GM19023 (cell line): ENCODE results near the gene ENTPD8.

Experiments
- ATAC-seq: cut with Tn5 transposase; IDR thresholded peaks from one replicate; pipeline ENCODE4 v1.9.1; 2021; ENCODE audit warnings: mild to moderate bottlenecking, moderate library complexity; ENCODE audit not compliant: unreplicated experiment

The ENTPD8 gene

GRCh38 chr9:137441289-137441934, at the start of gene ENTPD8:
Gene ENTPD8, minus strand, starts transcription at chr9:137441357. Its CDS starts 3,072 bp downstream, at chr9:137438285.
- no peak for ATAC-seq

GRCh38 chr9:137490532-137491186, 49.5 kb upstream of the ENTPD8 start:
- no peak for ATAC-seq

- ATAC-seq = no peak
These were observed 47.7 kb upstream of the ENTPD8 start for GRCh38 chr9:137488906-137489305.

GRCh38 chr9:137488327-137488653, 47.1 kb upstream of the ENTPD8 start:
- ATAC-seq = no peak

- ATAC-seq = no peak
These were observed 46.5 kb upstream of the ENTPD8 start for GRCh38 chr9:137487454-137488326.

GRCh38 chr9:137486545-137487453, 45.6 kb upstream of the ENTPD8 start:
- ATAC-seq = no peak

GRCh38 chr9:137486141-137486490, 45.0 kb upstream of the ENTPD8 start:
- no peak for ATAC-seq

- ATAC-seq = no peak
These were observed 44.4 kb upstream of the ENTPD8 start for GRCh38 chr9:137485343-137486140.

- ATAC-seq = no peak
These were observed 43.6 kb upstream of the ENTPD8 start for GRCh38 chr9:137484551-137485315.

GRCh38 chr9:137482094-137482781, 41.1 kb upstream of the ENTPD8 start:
- ATAC-seq = no peak

GRCh38 chr9:137480686-137481683, 39.8 kb upstream of the ENTPD8 start:
- ATAC-seq = no peak

GRCh38 chr9:137479892-137480685, 38.9 kb upstream of the ENTPD8 start:
- ATAC-seq = no peak

- ATAC-seq = no peak
These were observed 38.1 kb upstream of the ENTPD8 start for GRCh38 chr9:137478962-137479861.

GRCh38 chr9:137478613-137478961, 37.4 kb upstream of the ENTPD8 start:
- no peak for ATAC-seq

- no peak for ATAC-seq
These were observed 36.8 kb upstream of the ENTPD8 start for GRCh38 chr9:137477778-137478612.
